H1 (cell line): ENCODE results near the gene TMEM272. TPM values are rescaled to one million over a fixed set of nuclear protein-coding genes. Genes with fewer than 3 reads are reported as not detected.

ENCODE experiments used
- CTCF ChIA-PET: fragments of 300-600 bp; sonication (Branson Sonifier 250); formaldehyde crosslinking; loops from one replicate; lab custom pipeline; 2021; ENCODE audit not compliant: partially characterized antibody; lab: Charles Lee
- POLR2A ChIA-PET: fragments of 300-600 bp; sonication (Branson Sonifier 250); formaldehyde crosslinking; loops from one replicate; lab custom pipeline; 2021; ENCODE audit warnings: inconsistent platforms; ENCODE audit not compliant: partially characterized antibody; lab: Charles Lee
- DNase-seq, 2 experiments: peaks; one replicate each; pipeline versions ENCODE4 v3.0.0 to v3.0.0-alpha.2; 2010 to 2022; ENCODE audit warnings: low spot score in 2 of 2, low read depth in 1 of 2, mixed read lengths in 1 of 2
- FAIRE-seq: peaks from 2 replicates; lab custom pipeline; 2011; peaks lifted over from hg19 to GRCh38; lab: Jason Lieb, UNC
- H2AFZ ChIP-seq: 2 replicates; pipeline ENCODE4 v1.8.1; 2012; ENCODE audit warnings: low read length, inconsistent platforms
- H2AK5ac ChIP-seq: 2 replicates; pipeline ENCODE4 v1.6.1; 2013; ENCODE audit warnings: low read depth, low read length
- H2BK120ac ChIP-seq: replicated peaks from 2 replicates; pipeline ENCODE3; 2013; ENCODE audit warnings: low read depth, low read length, inconsistent platforms
- H2BK12ac ChIP-seq: 2 replicates; pipeline ENCODE4 v1.6.1; 2013; ENCODE audit warnings: low read depth, low read length
- H2BK15ac ChIP-seq: 2 replicates; pipeline ENCODE4 v1.6.1; 2013; ENCODE audit warnings: low read length
- H2BK20ac ChIP-seq: 2 replicates; pipeline ENCODE4 v1.6.1; 2013; ENCODE audit warnings: low read length
- H2BK5ac ChIP-seq: 2 replicates; pipeline ENCODE4 v1.6.1; 2013; ENCODE audit warnings: low read depth, low read length
- H3K14ac ChIP-seq: 2 replicates; pipeline ENCODE4 v1.6.1; 2013; ENCODE audit warnings: inconsistent platforms; ENCODE audit not compliant: insufficient read length
- H3K18ac ChIP-seq: 2 replicates; pipeline ENCODE4 v1.6.1; 2013; ENCODE audit warnings: low read length; ENCODE audit errors: extremely low read depth
- H3K23ac ChIP-seq: 2 replicates; pipeline ENCODE4 v1.6.1; 2013; ENCODE audit warnings: inconsistent platforms; ENCODE audit not compliant: insufficient read length
- H3K23me2 ChIP-seq: 2 replicates; pipeline ENCODE4 v1.6.1; 2013; ENCODE audit warnings: low read depth, low read length
- H3K27ac ChIP-seq: 2 replicates; pipeline ENCODE4 v1.6.1; 2011; ENCODE audit warnings: low read depth, low read length, inconsistent platforms
- H3K27me3 ChIP-seq, 4 experiments: replicated peaks in 1 of 4; 1 replicate in 1 of 4; 2 replicates in 3 of 4; pipeline versions ENCODE4 v1.6.1 to v1.8.1; 2011 to 2013; ENCODE audit warnings: low read length in 3 of 4, mild to moderate bottlenecking in 3 of 4, inconsistent platforms in 2 of 4, mixed read lengths in 2 of 4, moderate library complexity in 1 of 4; ENCODE audit not compliant: control insufficient read depth in 3 of 4, insufficient read depth in 3 of 4; ENCODE audit errors: extremely low read depth in 1 of 4
- H3K36me3 ChIP-seq, 4 experiments: 2 replicates each; pipeline versions ENCODE4 v1.6.1 to v1.8.1; 2011 to 2013; ENCODE audit warnings: mild to moderate bottlenecking in 4 of 4, low read length in 3 of 4, moderate library complexity in 2 of 4, control low read depth in 1 of 4, inconsistent platforms in 1 of 4; ENCODE audit not compliant: insufficient read depth in 4 of 4, control insufficient read depth in 2 of 4
- H3K4ac ChIP-seq: replicated peaks from 2 replicates; pipeline ENCODE3; 2013; ENCODE audit warnings: low read length, low read depth, mixed read lengths, inconsistent platforms; ENCODE audit not compliant: insufficient read length
- H3K4me1 ChIP-seq, 4 experiments: replicated peaks in 1 of 4; 1 replicate in 1 of 4; 2 replicates in 3 of 4; pipeline versions ENCODE4 v1.6.1 to v1.8.1; 2011 to 2013; ENCODE audit warnings: low read length in 3 of 4, inconsistent platforms in 2 of 4, mixed read lengths in 1 of 4; ENCODE audit not compliant: insufficient read depth in 4 of 4, control insufficient read depth in 3 of 4
- H3K4me2 ChIP-seq, 2 experiments: 2 replicates each; pipeline versions ENCODE4 v1.6.1 to v1.8.1; 2011 to 2013; ENCODE audit warnings: low read depth in 2 of 2, low read length in 2 of 2, control low read depth in 1 of 2, inconsistent platforms in 1 of 2, mild to moderate bottlenecking in 1 of 2; ENCODE audit not compliant: insufficient read depth in 1 of 2
- H3K4me3 ChIP-seq, 4 experiments: fragments of 200-600, 300-600 bp in 1 of 4; sonication (generic), shearing (Covaris generic), sonication (Bioruptor Twin) in 1 of 4; 2 replicates each; pipeline versions ENCODE4 v1.5.1 to v1.8.1; 2011 to 2016; ENCODE audit warnings: low read length in 4 of 4, low read depth in 3 of 4, control low read depth in 2 of 4, inconsistent platforms in 2 of 4, mild to moderate bottlenecking in 2 of 4, mixed read lengths in 1 of 4, moderate library complexity in 1 of 4; ENCODE audit not compliant: insufficient read depth in 2 of 4; ENCODE audit errors: extremely low read depth in 1 of 4
- H3K56ac ChIP-seq: replicated peaks from 2 replicates; pipeline ENCODE3; 2013; ENCODE audit warnings: low read depth, mild to moderate bottlenecking, mixed read lengths, low read length, inconsistent platforms; ENCODE audit not compliant: insufficient read length
- H3K79me1 ChIP-seq: 2 replicates; pipeline ENCODE4 v1.6.1; 2013; ENCODE audit warnings: low read depth, low read length, control low read depth
- H3K79me2 ChIP-seq, 2 experiments: 2 replicates each; pipeline versions ENCODE4 v1.6.1 to v1.8.1; 2012 to 2013; ENCODE audit warnings: low read length in 2 of 2, mild to moderate bottlenecking in 2 of 2, inconsistent platforms in 1 of 2; ENCODE audit not compliant: insufficient read depth in 2 of 2, control insufficient read depth in 1 of 2
- H3K9ac ChIP-seq, 4 experiments: replicated peaks in 1 of 4; 1 replicate in 1 of 4; 2 replicates in 3 of 4; pipeline versions ENCODE4 v1.6.1 to v1.8.1; 2011 to 2013; ENCODE audit warnings: low read depth in 3 of 4, low read length in 3 of 4, control low read depth in 2 of 4, mild to moderate bottlenecking in 2 of 4, moderate library complexity in 2 of 4, inconsistent platforms in 1 of 4; ENCODE audit errors: extremely low read depth in 1 of 4
- H3K9me3 ChIP-seq, 2 experiments: 2 replicates each; pipeline versions ENCODE4 v1.6.1 to v1.8.1; 2012 to 2013; ENCODE audit warnings: mild to moderate bottlenecking in 2 of 2, moderate library complexity in 2 of 2, control low read depth in 1 of 2, inconsistent platforms in 1 of 2, low read depth in 1 of 2, low read length in 1 of 2, mixed read lengths in 1 of 2; ENCODE audit not compliant: insufficient read depth in 2 of 2
- H4K20me1 ChIP-seq, 2 experiments: replicated peaks in 1 of 2; 2 replicates each; pipeline versions ENCODE3 to v1.8.1; 2011 to 2013; ENCODE audit warnings: inconsistent platforms in 2 of 2, low read length in 2 of 2, mild to moderate bottlenecking in 1 of 2; ENCODE audit not compliant: insufficient read depth in 2 of 2, control insufficient read depth in 1 of 2
- H4K5ac ChIP-seq: 2 replicates; pipeline ENCODE4 v1.6.1; 2013; ENCODE audit warnings: low read length, low read depth, mixed read lengths, inconsistent platforms; ENCODE audit not compliant: insufficient read length
- H4K8ac ChIP-seq: 2 replicates; pipeline ENCODE4 v1.8.0; 2013; ENCODE audit warnings: mild to moderate bottlenecking, moderate library complexity, low read length, inconsistent platforms; ENCODE audit not compliant: insufficient read depth; ENCODE audit errors: extremely low read depth
- H4K91ac ChIP-seq: replicated peaks from 2 replicates; pipeline ENCODE3; 2013; ENCODE audit warnings: low read length, mixed read lengths, inconsistent platforms; ENCODE audit not compliant: insufficient read length
- BCL11A ChIP-seq, 2 experiments: IDR thresholded peaks; one replicate each; pipeline ENCODE4 v1.6.1; 2011; ENCODE audit warnings: low read depth in 2 of 2, low read length in 2 of 2, mild to moderate bottlenecking in 2 of 2
- TEAD4 ChIP-seq: IDR thresholded peaks from 2 replicates; pipeline ENCODE4 v1.6.1; 2012; ENCODE audit warnings: low read depth, low read length, inconsistent platforms, mixed read lengths
- WGBS, 2 experiments: shearing (Covaris generic) in 1 of 2; methylation state at CpG; one replicate each; pipeline versions ENCODE4 v1.1.6 to v1.1.7; 2013 to 2015; ENCODE audit warnings: low lambda C conversion rate in 2 of 2, mixed read lengths in 2 of 2, inconsistent platforms in 1 of 2, low coverage in 1 of 2, missing lambda C conversion rate in 1 of 2; ENCODE audit not compliant: insufficient replicate concordance in 2 of 2, insufficient coverage in 1 of 2, insufficient read length in 1 of 2; ENCODE audit errors: extremely low coverage in 1 of 2, missing lambda C conversion rate in 1 of 2; 5-methylcytosine and 5-hydroxymethylcytosine counted together
- polyA plus RNA-seq, 7 experiments: library from polyadenylated mRNA; depleted of rRNA in 3 of 7; stranded (reverse) in 5 of 7; unstranded in 2 of 7; fragments of >200 nt in 5 of 7; fragments of 200-250 nt in 2 of 7; gene quantifications; 1 replicate in 5 of 7; 2 replicates in 1 of 7; 4 replicates in 1 of 7; pipeline versions ENCODE4 v1.2.1 to v1.2.3, GENCODE V29; 2011 to 2013; ENCODE audit warnings: missing spikeins in 2 of 7, mixed read lengths in 2 of 7
- total RNA-seq: library from RNA; stranded (reverse); fragmentation: NEBNext Ultra II Directional; extraction: Animal tissue kit (Norgen Biotek cat#: 25700); gene quantifications from 2 replicates; pipeline ENCODE4 v1.2.1, GENCODE V29; 2021

The TMEM272 gene
- total and polyA plus RNA-seq, 2 of the 8 experiments (the other 6 are each of a cell fraction or from before 2014, with no cell fraction given), result 0.05 TPM; not detected in 1

DNA sequence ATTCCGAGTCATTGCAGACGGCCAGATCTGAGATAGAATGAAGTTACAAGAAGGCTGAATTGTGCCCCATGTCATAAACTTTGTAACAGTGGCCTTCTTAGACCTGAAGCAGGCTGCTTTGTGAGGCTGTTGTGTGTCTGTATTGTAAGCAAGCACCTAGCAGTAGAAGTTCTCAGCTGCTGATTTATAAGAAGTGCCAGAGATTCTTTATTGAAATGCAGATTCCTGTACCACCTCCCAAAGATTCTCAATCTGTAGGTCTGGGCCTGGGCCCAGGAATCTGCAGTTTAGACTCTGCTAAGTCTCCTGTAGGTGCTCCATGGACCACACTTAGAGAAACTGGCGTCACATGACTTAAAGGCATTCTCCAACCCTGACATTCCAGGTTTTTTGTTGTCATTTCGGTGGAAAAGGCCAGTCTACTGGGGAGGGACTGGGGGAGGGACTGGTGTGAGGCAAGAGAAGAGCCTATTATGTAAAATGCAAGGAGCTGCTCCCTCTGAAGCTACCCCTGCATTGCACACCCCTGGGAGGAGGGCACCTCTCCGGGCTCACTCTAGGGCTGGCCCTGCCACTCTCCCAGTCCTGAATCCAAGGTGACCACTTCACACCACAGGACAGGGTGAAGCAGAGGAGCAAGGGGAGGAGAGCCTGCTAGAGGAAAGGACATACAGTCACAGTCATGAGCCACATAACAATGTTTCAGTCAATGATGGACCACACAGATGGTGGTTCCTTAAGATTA lies 769 bp upstream of the TMEM272 start:
- Histone ChIP-seq H2AK5ac (no peak overlapping the region), H3K36me3 (no peaks in the 10 kb centered on the region), H2AFZ (peak overlapping the region; percentile 99), H4K91ac (no peak overlapping the region), H3K27me3 (no peaks in the 10 kb centered on the region), H3K4ac (no peak overlapping the region), H3K79me1 (no peaks in the 10 kb centered on the region), H2BK12ac (peak overlapping the region; percentile 32; the same call in 1 of the 2 replicates), H3K4me1 (0 out of 7 replicates have a peak, but pooled peaks cover 0 to 2% (median 0%) of the 10 kb centered on the region in 4 experiments), H2BK15ac (no peak overlapping the region), H3K23me2 (no peaks in the 10 kb centered on the region), H3K9ac (no peak overlapping the region), H4K20me1 (no peaks in the 10 kb centered on the region), H3K9me3 (peaks cover 3% of the 10 kb centered on the region in 2 experiments; a peak in 1 of 4 replicates), H2BK20ac (peak overlapping the region; percentile 16; the same call in 1 of the 2 replicates), H2BK5ac (no peak overlapping the region), H3K4me2 (0 out of 4 replicates have a peak overlapping the region, but pooled peaks of 1 of the 2 experiments have one; percentile 8), H3K14ac (no peak overlapping the region), H2BK120ac (no peak overlapping the region), H3K56ac (no peak overlapping the region), H4K5ac (no peak overlapping the region), H3K18ac (peak overlapping the region; percentile 52; the same call in 1 of the 2 replicates), H4K8ac (no peak overlapping the region), H3K4me3 (no peak overlapping the region), H3K23ac (no peak overlapping the region), H3K79me2 (no peaks in the 10 kb centered on the region), H3K27ac (no peak overlapping the region)
- no peak for FAIRE-seq
- WGBS, 2 experiments, result 79% methylated on average over 4 of the region's 5 CpGs; no CpG with 5 or more reads in 1 of the 2 experiments
- POLR2A ChIA-PET, result interaction anchor here (0.6 to 1.1 kb wide), 3 partner anchors 10 to 393 kb away, joined by 3 to 4 read pairs (median 3); partner anchors contain the start of gene INTS6
- CTCF ChIA-PET, result interaction anchor here (0.6 to 3.2 kb wide), 33 partner anchors 8 to 594 kb away, joined by 3 to 46 read pairs (median 5); partner anchors contain the start of gene NEK5
- DNase-seq, result no peak
- TF ChIP-seq BCL11A (IDR thresholded peaks at IDR 0.05; ENCODE audit: low read depth in 2 of 2, low read length in 2 of 2) (no peak), TEAD4 (no peak)
